ENCODE results near the gene PTPN11.
"Not testable (repeated sequence)": the region's sequence is repeated elsewhere in the genome, so short reads cannot be mapped to it uniquely, and the experiment has no call there.

PTPN11 gene

DNA sequence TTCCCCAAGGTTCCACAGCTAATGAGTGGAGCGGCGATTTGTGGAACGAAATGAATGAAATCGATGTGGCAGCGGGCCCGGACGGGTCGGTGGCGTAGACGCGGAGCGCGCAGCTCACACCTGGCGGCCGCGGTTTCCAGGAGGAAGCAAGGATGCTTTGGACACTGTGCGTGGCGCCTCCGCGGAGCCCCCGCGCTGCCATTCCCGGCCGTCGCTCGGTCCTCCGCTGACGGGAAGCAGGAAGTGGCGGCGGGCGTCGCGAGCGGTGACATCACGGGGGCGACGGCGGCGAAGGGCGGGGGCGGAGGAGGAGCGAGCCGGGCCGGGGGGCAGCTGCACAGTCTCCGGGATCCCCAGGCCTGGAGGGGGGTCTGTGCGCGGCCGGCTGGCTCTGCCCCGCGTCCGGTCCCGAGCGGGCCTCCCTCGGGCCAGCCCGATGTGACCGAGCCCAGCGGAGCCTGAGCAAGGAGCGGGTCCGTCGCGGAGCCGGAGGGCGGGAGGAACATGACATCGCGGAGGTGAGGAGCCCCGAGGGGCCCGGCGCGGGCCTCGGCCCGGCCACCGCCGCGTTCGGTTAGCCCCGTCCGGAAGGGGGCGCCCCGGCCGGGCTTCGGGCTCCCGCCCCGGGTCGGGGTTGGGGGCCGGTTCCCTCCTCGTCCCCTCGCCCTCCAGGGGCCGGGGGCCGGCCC lies at the start of gene PTPN11:
Gene PTPN11 (plus strand): TSS at position 340 of the 689 bp plus-strand sequence. CDS start 165 bp downstream, at position 505.
- peak; percentile 87 to 90 for DNase-seq (ENCODE audit: low read depth in 2 of 2)

DNA sequence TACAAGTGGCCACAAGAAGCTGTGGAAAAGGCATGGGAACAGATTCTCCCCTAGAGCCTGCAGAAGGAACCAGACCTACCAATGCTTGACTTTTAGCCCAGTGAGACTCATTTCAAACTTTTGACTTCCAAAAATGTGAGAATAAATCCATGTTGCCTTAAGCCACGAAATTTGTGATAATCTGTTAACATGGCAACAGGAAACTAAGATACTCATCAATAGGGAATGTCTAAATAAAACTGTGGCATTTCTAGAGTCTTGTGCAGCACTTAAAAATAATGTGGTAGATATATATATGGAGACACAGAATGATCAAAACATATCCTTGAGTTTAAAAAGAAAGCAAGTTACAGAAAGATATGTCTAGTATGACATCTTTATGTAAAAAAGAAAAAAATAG lies 48.5 kb upstream of the PTPN11 start:
- no peak for DNase-seq (ENCODE audit: low read depth in 2 of 2)

DNA sequence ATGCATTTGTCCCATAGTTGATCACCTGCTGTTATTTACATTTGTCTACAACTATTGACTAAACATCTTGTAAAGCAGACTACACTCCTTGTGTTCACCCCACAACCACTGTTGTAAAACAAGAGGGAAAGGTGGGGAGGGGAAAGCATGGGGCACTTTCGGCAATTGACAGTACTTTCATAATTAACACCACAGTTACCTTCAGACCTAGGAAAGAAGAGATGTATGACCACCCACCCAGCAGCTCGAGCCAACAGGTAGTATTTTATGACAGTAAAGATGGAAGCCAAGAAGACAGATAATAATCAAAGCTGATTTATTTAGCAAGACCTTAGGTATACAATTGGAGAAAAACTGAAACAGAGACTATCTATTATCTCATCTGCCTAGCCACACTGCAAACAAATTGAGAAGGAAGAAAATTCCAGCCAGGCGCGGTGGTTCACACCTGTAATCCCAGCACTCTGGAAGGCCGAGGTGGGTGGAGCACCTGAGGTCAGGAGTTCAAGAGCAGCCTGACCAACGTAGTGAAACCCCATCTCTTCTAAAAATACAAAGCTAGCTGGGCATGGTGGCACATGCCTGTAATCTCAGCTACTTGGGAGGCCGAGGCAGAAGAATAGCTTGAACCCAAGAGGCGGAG lies 47.8 kb upstream of the PTPN11 start:
- no peak for DNase-seq (ENCODE audit: low read depth in 2 of 2)

DNA sequence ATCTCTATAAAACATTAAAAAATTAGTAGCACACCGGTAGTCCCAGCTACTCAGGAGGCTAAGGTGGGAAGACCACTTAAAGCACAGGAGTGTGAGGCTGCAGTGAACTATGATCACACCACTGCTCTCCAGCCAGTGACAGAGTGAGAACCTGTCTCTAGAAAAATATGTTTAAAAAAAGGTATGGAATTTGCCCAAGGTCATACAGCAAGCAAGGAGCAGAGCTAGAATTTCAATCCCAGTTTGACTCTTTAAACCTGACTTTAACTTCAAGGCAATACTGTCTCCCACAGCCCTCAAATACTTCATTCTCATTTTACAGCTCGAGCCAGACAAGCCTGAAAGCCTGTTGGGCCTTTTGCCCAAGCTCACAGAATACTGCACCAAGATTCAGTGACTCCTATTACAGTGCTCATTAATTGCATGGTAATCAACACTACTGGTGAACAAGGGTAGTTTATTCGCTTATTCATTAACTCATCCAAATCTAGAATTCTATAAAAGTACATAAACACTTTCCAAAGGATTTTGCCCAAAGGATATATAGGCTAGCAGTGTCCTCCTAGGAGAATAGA lies 44.5 kb upstream of the PTPN11 start:
- no peak for DNase-seq (ENCODE audit: low read depth in 2 of 2)

DNA sequence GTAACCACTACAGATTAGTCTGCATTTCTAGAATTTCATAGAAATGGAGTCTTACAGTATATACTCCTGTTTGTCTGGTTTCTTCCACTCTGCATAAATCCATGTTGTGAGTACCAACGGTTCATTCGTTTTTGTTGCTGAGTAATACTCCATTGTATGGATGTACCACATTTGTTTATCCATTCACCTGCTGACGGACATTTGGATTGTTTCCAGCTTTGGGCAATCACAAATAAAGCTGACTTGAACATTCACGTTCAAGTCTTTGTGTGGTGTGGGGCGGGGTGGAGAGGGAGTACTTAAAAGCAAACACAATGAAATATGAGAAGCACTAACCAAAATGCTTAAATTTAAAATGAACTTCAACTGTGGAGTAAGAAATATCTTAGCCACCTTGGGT lies 43.6 kb upstream of the PTPN11 start:
- no peak for DNase-seq (ENCODE audit: low read depth in 2 of 2)

- DNase-seq (ENCODE audit: low read depth in 2 of 2), result no peak
These were observed 37.9 kb upstream of the PTPN11 start for GRCh38 chr12:112380663-112381405.

GRCh38 chr12:112381406-112381882 lies 37.3 kb upstream of the PTPN11 start:
- DNase-seq (ENCODE audit: low read depth in 2 of 2), result no peak

DNA sequence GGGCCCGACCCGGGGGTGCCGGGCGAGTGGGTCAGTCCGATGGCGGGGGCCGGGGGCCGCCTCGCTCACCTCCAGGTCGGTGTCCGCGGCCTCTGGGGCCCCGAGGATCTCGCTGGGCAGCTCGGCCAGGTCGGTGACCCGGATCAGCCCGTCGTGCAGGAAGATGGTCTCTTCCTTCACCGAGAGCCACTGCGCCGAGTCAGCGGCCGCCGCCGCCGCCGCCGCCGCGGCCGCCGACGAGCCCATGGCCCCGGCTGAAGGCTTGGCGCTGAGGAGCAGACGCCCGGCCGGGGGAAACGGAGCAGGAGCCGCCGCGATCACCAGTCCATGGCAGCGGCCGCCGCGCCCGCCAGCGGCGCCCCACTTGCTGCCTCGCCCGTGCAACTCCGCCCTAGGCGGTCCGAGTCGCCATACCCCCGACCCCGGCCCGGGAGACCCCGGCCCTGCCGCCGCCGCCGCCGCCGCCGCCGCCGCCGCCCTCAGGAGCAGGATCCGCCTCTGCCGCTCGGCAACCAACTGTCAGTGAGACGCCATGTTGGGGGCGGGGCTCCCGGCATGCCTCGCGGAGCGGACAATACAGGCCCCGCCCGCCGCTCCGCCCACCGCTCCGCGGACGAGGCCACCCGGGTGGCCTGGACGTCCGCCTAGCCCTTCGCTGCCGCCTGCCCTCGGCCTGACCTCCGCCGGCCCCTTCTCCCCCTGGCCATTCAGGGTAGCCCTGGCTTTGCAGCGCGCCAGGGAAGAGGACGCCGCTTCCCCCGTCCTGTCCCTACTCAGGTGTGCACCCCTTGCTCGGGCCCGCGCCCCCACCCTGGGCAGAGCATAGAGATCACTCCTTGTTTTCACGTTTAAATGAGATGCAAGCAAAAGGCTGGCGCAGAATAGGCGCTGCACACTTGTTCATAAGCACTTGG lies 36.6 kb upstream of the PTPN11 start, which contains the start of gene HECTD4:
Gene HECTD4 (minus strand): TSS at position 549 of the 914 bp plus-strand sequence. CDS start 303 bp downstream, at position 246.
- peak; percentile 85 for DNase-seq (ENCODE audit: low read depth in 2 of 2)

DNA sequence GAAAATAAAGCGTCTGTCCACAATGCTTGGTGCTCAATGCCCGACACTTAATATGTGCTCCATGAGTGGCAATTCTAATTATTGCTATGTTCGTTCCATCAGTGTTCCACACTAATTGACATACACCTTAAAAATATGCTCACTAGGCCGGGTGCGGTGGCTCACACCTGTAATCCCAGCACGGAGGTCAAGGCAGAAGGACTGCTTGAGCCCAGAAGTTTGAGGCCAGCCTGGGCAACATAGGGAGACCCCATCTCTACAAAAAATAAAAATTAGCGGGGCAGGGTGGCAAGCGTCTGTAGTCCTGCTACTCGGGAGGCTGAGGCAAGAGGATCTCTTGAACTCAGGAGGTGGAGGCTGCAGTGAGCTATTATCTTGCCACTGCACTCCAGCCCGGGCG lies 35.9 kb upstream of the PTPN11 start:
- no peak for DNase-seq (ENCODE audit: low read depth in 2 of 2)

DNA sequence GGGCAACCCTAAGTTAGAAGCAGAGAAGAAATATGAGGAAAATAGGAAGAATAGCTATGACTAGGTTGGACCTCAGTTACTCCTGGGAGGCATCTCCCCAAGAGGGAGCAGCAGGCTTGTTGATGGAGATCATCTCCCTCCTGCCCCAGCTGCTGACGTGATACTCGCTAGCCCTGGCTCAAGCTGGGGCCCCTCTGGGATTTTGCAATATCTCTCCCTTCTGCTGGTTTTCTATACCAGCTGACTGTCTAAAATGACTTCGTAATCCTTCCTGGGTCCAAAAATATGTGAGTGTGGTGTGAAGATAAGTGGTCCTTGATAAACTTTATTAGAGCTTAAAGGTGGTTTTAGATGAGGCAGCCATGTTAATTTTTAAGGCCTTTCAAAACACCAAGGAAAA lies 32.0 kb upstream of the PTPN11 start:
- no peak for DNase-seq (ENCODE audit: low read depth in 2 of 2)

GRCh38 chr12:112389228-112389627 lies 29.5 kb upstream of the PTPN11 start:
- no peak for DNase-seq (ENCODE audit: low read depth in 2 of 2)

DNA sequence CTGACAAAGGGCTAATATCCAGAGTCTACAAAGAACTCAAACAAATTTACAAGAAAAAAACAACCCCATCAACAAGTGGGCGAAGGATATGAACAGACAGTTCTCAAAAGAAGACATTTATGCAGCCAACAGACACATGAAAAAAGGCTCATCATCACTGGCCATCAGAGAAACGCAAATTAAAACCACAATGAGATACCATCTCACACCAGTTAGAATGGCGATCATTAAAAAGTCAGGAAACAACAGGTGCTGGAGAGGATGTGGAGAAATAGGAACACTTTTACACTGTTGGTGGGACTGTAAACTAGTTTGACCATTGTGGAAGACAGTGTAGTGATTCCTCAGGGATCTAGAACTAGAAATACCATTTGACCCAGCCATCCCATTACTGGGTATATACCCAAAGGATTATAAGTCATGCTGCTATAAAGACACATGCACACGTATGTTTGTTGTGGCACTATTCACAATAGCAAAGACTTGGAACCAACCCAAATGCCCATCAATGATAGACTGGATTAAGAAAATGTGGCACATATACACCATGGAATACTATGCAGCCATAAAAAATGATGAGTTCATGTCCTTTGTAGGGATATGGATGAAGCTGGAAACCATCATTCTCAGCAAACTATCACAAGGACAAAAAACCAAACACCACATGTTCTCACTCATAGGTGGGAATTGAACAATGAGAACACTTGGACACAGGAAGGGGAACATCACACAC lies 28.7 kb upstream of the PTPN11 start:
- DNase-seq (ENCODE audit: low read depth in 2 of 2), result not testable (repeated sequence)

- DNase-seq (ENCODE audit: low read depth in 2 of 2), result no peak
These were observed 25.4 kb upstream of the PTPN11 start for GRCh38 chr12:112393328-112393727.

GRCh38 chr12:112401054-112401453 lies 17.7 kb upstream of the PTPN11 start:
- no peak for DNase-seq (ENCODE audit: low read depth in 2 of 2)

- no peak for DNase-seq (ENCODE audit: low read depth in 2 of 2)
These were observed 16.7 kb upstream of the PTPN11 start for GRCh38 chr12:112401903-112402498.

DNA sequence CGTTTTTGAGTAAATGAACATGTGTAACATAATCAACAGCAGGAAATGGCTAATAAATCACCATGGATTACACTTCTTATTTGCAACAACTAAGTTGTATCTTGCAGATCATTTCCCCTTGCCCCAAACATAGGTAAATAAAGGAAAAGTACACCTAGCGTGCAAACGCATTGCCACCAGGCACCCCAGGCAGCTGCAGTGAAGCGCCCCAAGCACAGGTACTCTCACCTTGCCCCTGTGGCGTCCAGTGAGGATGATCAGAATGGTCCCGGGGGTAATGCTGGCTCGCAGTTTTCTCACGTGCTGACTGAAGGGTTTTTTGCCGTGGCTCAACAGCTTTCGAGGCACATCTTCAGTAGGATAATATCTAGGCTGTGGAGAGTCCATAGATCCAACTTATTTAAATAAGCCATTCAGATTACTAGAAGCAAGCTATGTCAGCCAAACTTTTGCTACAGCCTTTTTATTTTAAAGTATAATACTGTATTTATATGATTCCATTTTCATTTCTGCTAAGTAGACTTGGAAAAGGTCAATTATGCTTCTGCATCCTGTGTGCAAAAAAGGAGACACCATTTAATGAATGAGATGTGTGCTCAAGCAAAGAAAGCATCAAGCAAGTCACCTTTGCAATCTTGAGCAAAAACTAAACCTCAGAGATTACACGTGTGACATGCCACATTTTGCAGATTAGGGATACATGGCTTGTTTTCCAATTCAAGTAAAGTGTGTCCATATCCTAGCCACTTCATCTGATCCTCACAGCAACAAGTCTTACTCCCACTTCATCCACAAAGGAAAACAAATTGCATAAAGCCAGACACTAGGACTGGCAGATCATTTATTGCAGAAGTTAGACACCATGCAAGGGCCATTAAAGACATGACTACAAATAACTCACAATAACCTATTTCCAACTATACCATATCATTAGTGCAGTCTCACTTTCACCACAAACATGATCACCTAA lies 11.9 kb upstream of the PTPN11 start:
- DNase-seq (ENCODE audit: low read depth in 2 of 2), result no peak

DNA sequence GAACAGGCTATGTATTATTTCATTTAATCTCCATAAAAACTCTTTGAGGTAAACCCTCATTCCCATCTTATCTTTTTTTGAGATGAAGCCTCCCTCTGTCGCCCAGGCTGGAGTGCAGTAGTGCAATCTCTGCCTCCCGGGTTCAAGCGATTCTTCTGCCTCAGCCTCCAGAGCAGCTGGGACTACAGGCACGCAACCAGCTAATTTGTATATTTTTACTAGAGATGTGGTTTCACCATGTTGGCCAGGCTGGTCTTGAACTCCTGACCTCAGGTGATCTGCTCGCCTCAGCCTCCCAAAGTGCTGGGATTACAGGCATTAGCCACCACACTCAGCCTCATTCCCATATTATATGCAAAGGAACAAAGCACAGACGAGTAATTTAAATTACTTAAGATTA lies 11.1 kb upstream of the PTPN11 start:
- not testable (repeated sequence) for DNase-seq (ENCODE audit: low read depth in 2 of 2)

DNA sequence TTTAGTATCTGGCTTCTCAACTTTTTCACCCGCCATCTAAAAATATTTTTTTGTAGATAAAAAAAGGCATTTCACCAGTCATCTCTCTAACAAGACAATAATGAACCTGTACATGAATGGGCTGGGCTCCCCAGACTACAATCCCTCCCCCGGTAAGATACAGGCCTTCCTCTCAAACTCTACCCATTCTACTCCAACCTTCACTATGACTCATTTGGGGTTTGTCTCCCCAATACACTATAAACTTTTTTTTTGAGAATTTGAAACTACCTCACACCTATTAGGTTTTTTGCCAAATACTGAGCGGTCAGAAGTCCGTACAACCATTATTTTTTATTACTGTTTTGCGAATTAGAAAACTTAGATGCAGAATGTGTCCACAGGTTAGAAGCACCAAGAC lies 10.1 kb upstream of the PTPN11 start:
- DNase-seq (ENCODE audit: low read depth in 2 of 2), result no peak

Data from stimulated activated CD8-positive, alpha-beta memory T cell treated with anti-CD3 and anti-CD28 coated beads, Interleukin-7, amount 100 ng/mL, for 1 hour (primary cell).